ENCODE results near the gene RNU7-1. TPM values are rescaled to one million over a fixed set of nuclear protein-coding genes. Genes with fewer than 3 reads are reported as not detected.

RNU7-1 gene
- total RNA-seq, 2 donors from 2014 or later, result not detected

- Histone ChIP-seq H3K36me3 (no peaks in the 10 kb centered on the region), H3K9me3 (no peaks in the 10 kb centered on the region), H3K4me3 (no peak overlapping the region), H3K27ac (no peak overlapping the region), H3K4me1 (ENCODE audit: control insufficient read depth in 1 of 2, low read depth in 2 of 2) (peaks cover 5% of the 10 kb centered on the region in 2 donors), H3K27me3 (replicated peaks; ENCODE audit: insufficient read depth) (no peaks in the 10 kb centered on the region)
- TF ChIP-seq CTCF (IDR thresholded peaks at IDR 0.05), result no peak
- DNase-seq (ENCODE audit: low spot score) (no peak), ATAC-seq (ENCODE audit: insufficient number of reproducible peaks, low FRiP score, low read depth) (no peak)
Observed at GRCh38 chr12:6955108-6956020, 11.7 kb downstream of the RNU7-1 start.

GRCh38 chr12:6956021-6956727 lies 12.6 kb downstream of the RNU7-1 start:
- no peaks in the 10 kb centered on the region for H3K27me3 ChIP-seq (replicated peaks; ENCODE audit: insufficient read depth)
- ATAC-seq (ENCODE audit: insufficient number of reproducible peaks, low FRiP score, low read depth) (no peak), DNase-seq (ENCODE audit: low spot score) (no peak)
- H3K9me3 ChIP-seq, result no peaks in the 10 kb centered on the region
- no peak overlapping the region for H3K27ac ChIP-seq
- H3K4me3 ChIP-seq, result no peak overlapping the region
- no peaks in the 10 kb centered on the region for H3K36me3 ChIP-seq
- peaks cover 5 to 10% of the 10 kb centered on the region in 2 donors for H3K4me1 ChIP-seq (ENCODE audit: control insufficient read depth in 1 of 2, low read depth in 2 of 2)
- no peak for TF ChIP-seq CTCF (IDR thresholded peaks at IDR 0.05)

DNA sequence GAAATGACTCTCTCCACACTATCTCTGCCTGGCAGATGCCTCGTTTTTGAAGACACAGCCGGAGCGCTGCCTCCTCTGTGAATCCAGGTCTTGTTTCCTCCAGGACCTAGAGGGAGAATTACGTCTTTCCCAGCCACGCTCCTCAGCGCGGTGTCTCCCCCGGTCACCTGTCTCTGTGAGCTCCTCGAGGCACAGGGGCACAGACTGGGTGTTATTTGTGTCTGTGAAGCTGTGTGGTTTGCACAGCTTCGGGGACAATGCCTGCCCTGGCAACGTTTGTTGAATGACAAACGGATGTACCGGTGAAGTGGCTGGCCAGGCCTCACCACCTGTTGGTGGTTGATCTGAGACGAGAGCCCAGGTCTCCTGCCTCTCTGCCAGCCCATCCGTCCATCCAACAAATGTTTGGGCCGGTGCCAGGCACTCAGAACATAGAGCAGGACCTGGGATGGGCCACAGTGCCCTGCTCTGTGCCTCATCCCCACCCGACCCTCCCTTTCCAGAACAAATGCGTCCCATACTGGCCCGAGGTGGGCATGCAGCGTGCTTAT lies 13.6 kb downstream of the RNU7-1 start:
- H3K9me3 ChIP-seq, result no peaks in the 10 kb centered on the region
- H3K27me3 ChIP-seq (replicated peaks; ENCODE audit: insufficient read depth), result no peaks in the 10 kb centered on the region
- no peak for ATAC-seq (ENCODE audit: insufficient number of reproducible peaks, low FRiP score, low read depth)
- peaks cover 6 to 15% of the 10 kb centered on the region in 2 donors for H3K4me1 ChIP-seq (ENCODE audit: control insufficient read depth in 1 of 2, low read depth in 2 of 2)
- no peak for TF ChIP-seq CTCF (IDR thresholded peaks at IDR 0.05)
- no peak overlapping the region for H3K4me3 ChIP-seq
- no peaks in the 10 kb centered on the region for H3K36me3 ChIP-seq
- no peak overlapping the region for H3K27ac ChIP-seq
- DNase-seq (ENCODE audit: low spot score), result no peak

DNA sequence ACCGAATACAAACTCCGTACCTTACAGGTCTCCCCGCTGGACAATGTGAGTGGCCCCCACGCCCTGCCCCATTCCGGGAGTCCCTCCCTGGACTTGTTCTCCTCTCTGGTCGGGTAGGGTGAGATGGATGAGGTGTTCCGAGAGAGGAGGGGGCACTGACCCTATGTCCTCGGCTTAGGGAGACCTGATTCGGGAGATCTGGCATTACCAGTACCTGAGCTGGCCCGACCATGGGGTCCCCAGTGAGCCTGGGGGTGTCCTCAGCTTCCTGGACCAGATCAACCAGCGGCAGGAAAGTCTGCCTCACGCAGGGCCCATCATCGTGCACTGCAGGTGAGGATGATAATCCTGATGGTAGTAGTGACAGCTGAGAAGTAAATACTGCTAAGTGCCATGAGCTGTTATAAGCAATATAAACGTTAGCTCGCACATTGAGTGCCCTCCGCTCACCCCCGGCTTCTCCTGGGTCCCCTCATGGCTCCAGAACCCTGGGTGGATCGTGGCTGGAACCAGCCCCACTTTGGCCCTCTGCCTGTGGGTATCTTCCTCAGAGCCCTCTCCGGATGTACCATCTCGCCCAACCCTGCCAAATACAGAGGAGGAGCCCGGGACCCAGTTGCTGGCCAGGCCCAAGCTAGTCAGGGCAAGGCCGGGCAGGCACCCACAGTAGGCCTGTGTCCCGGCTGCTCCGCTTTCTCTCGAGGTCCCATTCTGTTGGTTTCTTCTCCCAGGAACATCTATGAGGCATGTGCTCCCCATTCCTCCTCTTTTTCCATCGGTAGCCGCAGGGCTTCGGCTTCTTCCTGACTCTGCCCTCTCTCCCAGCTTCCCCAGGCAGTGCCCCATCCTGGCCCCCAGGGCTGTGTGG lies 14.4 kb downstream of the RNU7-1 start:
- Histone ChIP-seq H3K4me3 (no peak overlapping the region), H3K27ac (peak overlapping the region in 1 of 2 donors; percentile 9), H3K4me1 (ENCODE audit: control insufficient read depth in 1 of 2, low read depth in 2 of 2) (peaks cover 8 to 15% of the 10 kb centered on the region in 2 donors), H3K27me3 (replicated peaks; ENCODE audit: insufficient read depth) (no peaks in the 10 kb centered on the region), H3K9me3 (no peaks in the 10 kb centered on the region), H3K36me3 (no peaks in the 10 kb centered on the region)
- ATAC-seq (ENCODE audit: insufficient number of reproducible peaks, low FRiP score, low read depth) (no peak), DNase-seq (ENCODE audit: low spot score) (no peak)
- no peak for TF ChIP-seq CTCF (IDR thresholded peaks at IDR 0.05)
